22Rv1 (cell line): ENCODE data around the gene HS6ST2.

Experiments
- CTCF ChIP-seq: fragments of 450-650 bp; IDR thresholded peaks from 2 replicates; pipeline ENCODE4 v1.5.1; 2017; ENCODE audit warnings: mild to moderate bottlenecking
- ZFX ChIP-seq: fragments of 450-650 bp; IDR thresholded peaks from 2 replicates; pipeline ENCODE4 v1.6.1; 2017; ENCODE audit warnings: antibody characterized with exemption, borderline replicate concordance

- TF ChIP-seq ZFX (no peak), CTCF (no peak)
Observed at GRCh38 chrX:132766452-132766851, 192.0 kb downstream of the HS6ST2 start.
